Measurements from ENCODE around the gene COLEC12. TPM values are rescaled to one million over a fixed set of nuclear protein-coding genes. Genes with fewer than 3 reads are reported as not detected.

COLEC12 gene
- total and polyA plus RNA-seq, 5 donors, result 1.7 to 10.6 (median 6.5) TPM

DNA sequence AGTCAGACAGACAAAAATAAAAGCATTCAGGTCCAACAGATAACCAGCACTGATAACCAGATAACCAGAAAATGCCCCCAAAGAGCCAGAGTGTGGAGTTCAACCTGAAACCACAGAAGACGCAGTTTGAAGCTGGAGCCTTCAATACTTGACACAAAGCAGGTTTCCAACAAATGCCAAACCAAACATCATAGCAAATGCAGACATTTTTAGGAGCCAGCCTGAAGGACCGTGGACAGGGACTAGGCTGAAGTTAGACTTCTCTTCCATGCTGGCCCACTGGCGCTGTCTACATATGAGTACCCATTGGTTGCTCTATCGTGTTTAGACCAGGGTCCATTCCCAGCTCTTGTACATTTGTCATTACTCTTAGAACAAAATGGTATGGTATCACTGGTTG, 9.9 kb downstream of the COLEC12 start:
- Histone ChIP-seq H3K4me1 (ENCODE audit: control insufficient read depth, insufficient read depth, low read length) (no peaks in the 10 kb centered on the region), H3K27ac (ENCODE audit: low read length) (no peak overlapping the region), H3K4me3 (ENCODE audit: low read length) (no peak overlapping the region), H3K9me3 (ENCODE audit: control insufficient read depth, low read length) (no peaks in the 10 kb centered on the region), H3K27me3 (ENCODE audit: control insufficient read depth, insufficient read depth) (no peaks in the 10 kb centered on the region)
- WGBS, result 83% methylated on average over 4 of the region's 4 CpGs
- ATAC-seq (no peak), DNase-seq (no peak)
- intact Hi-C loops (cut with DNase I), result loop anchor here in 1 of 4 donors (10.0 kb wide), 2 partner anchors 114 to 166 kb away; no protein-coding TSS in a partner anchor

- intact Hi-C loops (cut with DNase I), result loop anchor here in 1 of 4 donors (10.0 kb wide), 2 partner anchors 115 to 165 kb away; no protein-coding TSS in a partner anchor
- 61% methylated on average over 5 of the region's 5 CpGs for WGBS
- Histone ChIP-seq H3K27me3 (ENCODE audit: control insufficient read depth, insufficient read depth) (no peaks in the 10 kb centered on the region), H3K27ac (ENCODE audit: low read length) (no peak overlapping the region), H3K9me3 (ENCODE audit: control insufficient read depth, low read length) (no peaks in the 10 kb centered on the region), H3K4me3 (ENCODE audit: low read length) (no peak overlapping the region), H3K4me1 (ENCODE audit: control insufficient read depth, insufficient read depth, low read length) (no peaks in the 10 kb centered on the region)
- DNase-seq (no peak), ATAC-seq (no peak)
These were observed 10.5 kb downstream of the COLEC12 start for GRCh38 chr18:490024-490366.

GRCh38 chr18:489244-490023, 11.1 kb downstream of the COLEC12 start:
- WGBS, result 78% methylated on average over 8 of the region's 8 CpGs
- intact Hi-C loops (cut with DNase I), result loop anchor here in 1 of 4 donors (10.0 kb wide), 2 partner anchors 115 to 165 kb away; no protein-coding TSS in a partner anchor
- H3K4me1 ChIP-seq (ENCODE audit: control insufficient read depth, insufficient read depth, low read length), result no peaks in the 10 kb centered on the region

GRCh38 chr18:486929-487740, 13.4 kb downstream of the COLEC12 start:
- ATAC-seq (no peak), DNase-seq (no peak)
- H3K9me3 ChIP-seq (ENCODE audit: control insufficient read depth, low read length), result no peaks in the 10 kb centered on the region
- no peaks in the 10 kb centered on the region for H3K27me3 ChIP-seq (ENCODE audit: control insufficient read depth, insufficient read depth)
- intact Hi-C loops (cut with DNase I), result no loop called here
- 66% methylated on average over 3 of the region's 3 CpGs for WGBS
- no peak overlapping the region for H3K4me3 ChIP-seq (ENCODE audit: low read length)
- no peaks in the 10 kb centered on the region for H3K4me1 ChIP-seq (ENCODE audit: control insufficient read depth, insufficient read depth, low read length)
- no peak overlapping the region for H3K27ac ChIP-seq (ENCODE audit: low read length)

More at GRCh38 chr18:489244-490023, 11.1 kb downstream of the COLEC12 start:
- no peak for DNase-seq
- ATAC-seq, result no peak
- Histone ChIP-seq H3K27me3 (ENCODE audit: control insufficient read depth, insufficient read depth) (no peaks in the 10 kb centered on the region), H3K4me3 (ENCODE audit: low read length) (no peak overlapping the region), H3K27ac (ENCODE audit: low read length) (no peak overlapping the region), H3K9me3 (ENCODE audit: control insufficient read depth, low read length) (no peaks in the 10 kb centered on the region)

DNA sequence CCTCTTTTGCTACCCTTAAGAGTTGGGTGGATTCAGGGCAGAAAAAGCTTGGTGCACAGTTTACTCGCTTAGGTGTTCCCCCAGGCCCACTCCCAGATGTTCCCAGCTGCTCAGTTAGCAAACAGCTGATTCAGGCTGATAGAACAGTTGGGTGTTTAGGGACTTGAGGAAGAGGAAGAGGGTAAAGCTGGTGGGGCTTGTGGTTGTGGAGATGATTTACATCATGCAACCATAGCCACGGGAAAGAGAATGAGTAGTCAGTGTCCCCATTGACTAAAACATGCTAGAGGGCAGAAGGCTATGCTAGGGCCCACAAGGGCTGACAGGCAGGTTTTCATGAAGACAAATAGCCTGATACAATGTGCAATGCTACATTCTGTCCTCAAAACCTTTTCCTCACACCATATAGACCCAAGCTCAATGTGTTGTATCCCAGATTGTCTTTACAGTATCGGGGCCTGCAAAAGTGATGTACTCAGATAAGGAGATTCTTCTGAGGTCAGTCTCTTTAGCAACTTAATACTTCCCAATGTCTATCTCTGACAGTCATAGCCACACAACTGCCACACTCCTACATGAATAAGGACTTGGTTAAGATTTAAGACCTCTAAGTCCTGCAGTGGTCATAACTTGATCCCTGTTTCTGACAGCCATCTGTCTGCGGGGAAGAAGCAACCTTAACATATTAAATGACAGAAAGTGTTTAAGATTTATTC, 15.6 kb downstream of the COLEC12 start:
- ATAC-seq, result peak in 1 of 2 donors; percentile 34
- H3K4me1 ChIP-seq (ENCODE audit: control insufficient read depth, insufficient read depth, low read length), result no peaks in the 10 kb centered on the region

GRCh38 chr18:478681-479080, 21.8 kb downstream of the COLEC12 start:
- H3K9me3 ChIP-seq (ENCODE audit: control insufficient read depth, low read length), result no peaks in the 10 kb centered on the region
- ATAC-seq, result peak in 1 of 2 donors; percentile 42
- H3K27ac ChIP-seq (ENCODE audit: low read length), result no peak overlapping the region
- H3K4me1 ChIP-seq (ENCODE audit: control insufficient read depth, insufficient read depth, low read length), result peaks cover 3% of the 10 kb centered on the region
- H3K4me3 ChIP-seq (ENCODE audit: low read length), result no peak overlapping the region
- no peaks in the 10 kb centered on the region for H3K27me3 ChIP-seq (ENCODE audit: control insufficient read depth, insufficient read depth)
- 65% methylated on average over 5 of the region's 5 CpGs for whole genome bisulfite sequencing
- intact Hi-C loops (cut with DNase I), result no loop called here
- no peak for DNase-seq

More for the DNA sequence above, 15.6 kb downstream of the COLEC12 start:
- Histone ChIP-seq H3K27ac (ENCODE audit: low read length) (no peak overlapping the region), H3K9me3 (ENCODE audit: control insufficient read depth, low read length) (no peaks in the 10 kb centered on the region), H3K4me3 (ENCODE audit: low read length) (no peak overlapping the region), H3K27me3 (ENCODE audit: control insufficient read depth, insufficient read depth) (no peaks in the 10 kb centered on the region)
- WGBS, result 72% methylated on average over 4 of the region's 4 CpGs
- DNase-seq, result no peak
- intact Hi-C loops (cut with DNase I), result no loop called here

- 60% methylated on average over 2 of the region's 2 CpGs for WGBS
These were observed 22.9 kb downstream of the COLEC12 start for GRCh38 chr18:477565-477964.

DNA sequence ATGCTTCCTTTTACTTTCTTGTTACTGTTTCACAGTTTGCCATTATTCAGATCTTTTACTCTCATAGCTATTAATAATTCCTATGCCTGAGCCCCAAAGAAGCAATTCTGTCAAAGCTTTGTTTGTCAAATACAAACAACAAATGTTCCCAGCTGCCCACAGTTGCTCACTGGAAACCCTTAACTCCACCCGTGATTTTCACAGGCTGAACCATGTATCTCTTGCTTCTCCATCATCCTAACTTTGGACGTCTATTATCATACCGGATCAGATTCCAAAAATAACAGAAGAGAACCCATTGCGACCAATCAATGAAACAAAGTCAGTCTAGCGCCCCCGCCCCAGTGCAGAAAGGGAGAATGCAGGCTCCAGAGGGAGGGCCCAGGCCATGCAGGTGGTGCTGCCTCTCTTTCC, 24.2 kb downstream of the COLEC12 start:
- H3K9me3 ChIP-seq (ENCODE audit: control insufficient read depth, low read length), result no peaks in the 10 kb centered on the region
- H3K27ac ChIP-seq (ENCODE audit: low read length), result no peak overlapping the region
- H3K4me1 ChIP-seq (ENCODE audit: control insufficient read depth, insufficient read depth, low read length), result peaks cover 3% of the 10 kb centered on the region
- intact Hi-C loops (cut with DNase I), result no loop called here
- DNase-seq (peak in 1 of 3 donors; percentile 50), ATAC-seq (no peak)
- WGBS, result 43% methylated on average over 6 of the region's 6 CpGs
- no peak overlapping the region for H3K4me3 ChIP-seq (ENCODE audit: low read length)
- H3K27me3 ChIP-seq (ENCODE audit: control insufficient read depth, insufficient read depth), result no peaks in the 10 kb centered on the region

More at GRCh38 chr18:477565-477964, 22.9 kb downstream of the COLEC12 start:
- peaks cover 3% of the 10 kb centered on the region for H3K4me1 ChIP-seq (ENCODE audit: control insufficient read depth, insufficient read depth, low read length)
- no peak overlapping the region for H3K27ac ChIP-seq (ENCODE audit: low read length)
- H3K9me3 ChIP-seq (ENCODE audit: control insufficient read depth, low read length), result no peaks in the 10 kb centered on the region
- intact Hi-C loops (cut with DNase I), result no loop called here
- no peaks in the 10 kb centered on the region for H3K27me3 ChIP-seq (ENCODE audit: control insufficient read depth, insufficient read depth)
- H3K4me3 ChIP-seq (ENCODE audit: low read length), result no peak overlapping the region
- ATAC-seq (no peak), DNase-seq (no peak)

GRCh38 chr18:475202-476031, 25.1 kb downstream of the COLEC12 start:
- ATAC-seq, result peak; percentile 59 to 80
- peak overlapping the region; percentile 51 for H3K27ac ChIP-seq (ENCODE audit: low read length)
- DNase-seq, result peak; percentile 17 to 66 (median 54)
- H3K27me3 ChIP-seq (ENCODE audit: control insufficient read depth, insufficient read depth), result no peaks in the 10 kb centered on the region
- intact Hi-C loops (cut with DNase I), result no loop called here
- H3K4me3 ChIP-seq (ENCODE audit: low read length), result no peak overlapping the region
- peaks cover 3% of the 10 kb centered on the region for H3K4me1 ChIP-seq (ENCODE audit: control insufficient read depth, insufficient read depth, low read length)
- 33% methylated on average over 12 of the region's 12 CpGs for WGBS
- H3K9me3 ChIP-seq (ENCODE audit: control insufficient read depth, low read length), result no peaks in the 10 kb centered on the region

- DNase-seq (no peak), ATAC-seq (peak; percentile 3 to 33)
- 51% methylated on average over 4 of the region's 4 CpGs for WGBS
- intact Hi-C loops (cut with DNase I), result no loop called here
- H3K9me3 ChIP-seq (ENCODE audit: control insufficient read depth, low read length), result no peaks in the 10 kb centered on the region
- H3K4me3 ChIP-seq (ENCODE audit: low read length), result no peak overlapping the region
- no peak overlapping the region for H3K27ac ChIP-seq (ENCODE audit: low read length)
- peaks cover 3% of the 10 kb centered on the region for H3K4me1 ChIP-seq (ENCODE audit: control insufficient read depth, insufficient read depth, low read length)
- H3K27me3 ChIP-seq (ENCODE audit: control insufficient read depth, insufficient read depth), result no peaks in the 10 kb centered on the region
These were observed 26.1 kb downstream of the COLEC12 start for GRCh38 chr18:474416-474815.

All from right cardiac atrium (tissue), 5 donors.